GM19238 (cell line): Measurements from ENCODE around the gene SLBP.

ENCODE experiments used
- DNase-seq: peaks from one replicate; pipeline ENCODE4 v3.0.0; 2011; ENCODE audit warnings: low spot score; ENCODE audit not compliant: insufficient read length

The SLBP gene

GRCh38 chr4:1727117-1728031 is 15.3 kb upstream of the SLBP start:
- no peak for DNase-seq

GRCh38 chr4:1726146-1726934 is 14.2 kb upstream of the SLBP start:
- DNase-seq = peak; percentile 74

- DNase-seq = no peak
Measured at GRCh38 chr4:1725521-1725920, 13.4 kb upstream of the SLBP start.

GRCh38 chr4:1723131-1723801 is 11.1 kb upstream of the SLBP start:
- no peak for DNase-seq

- no peak for DNase-seq
Measured at GRCh38 chr4:1722551-1723118, 10.5 kb upstream of the SLBP start.

GRCh38 chr4:1721666-1722550 is 9.8 kb upstream of the SLBP start:
- DNase-seq = no peak

- peak; percentile 99 for DNase-seq
Measured at GRCh38 chr4:1721003-1721665, 9.0 kb upstream of the SLBP start, which contains the start of the genes TACC3 and TMEM129. TSS of gene TACC3 (plus strand) at chr4:1721521. CDS start at chr4:1723422, 1,901 bp downstream. TSS of gene TMEM129 (minus strand) at chr4:1721323. CDS start at chr4:1720837, 486 bp downstream.

- peak; percentile 58 for DNase-seq
Measured at GRCh38 chr4:1720163-1720983, 8.3 kb upstream of the SLBP start.

- no peak for DNase-seq
Measured at GRCh38 chr4:1718095-1718850, 6.2 kb upstream of the SLBP start.

- no peak for DNase-seq
Measured at GRCh38 chr4:1717129-1718094, 5.3 kb upstream of the SLBP start.

- no peak for DNase-seq
Measured at GRCh38 chr4:1716065-1716945, 4.2 kb upstream of the SLBP start.

GRCh38 chr4:1715002-1715758 is 3.1 kb upstream of the SLBP start:
- no peak for DNase-seq

GRCh38 chr4:1714303-1715001 is 2.3 kb upstream of the SLBP start:
- no peak for DNase-seq

GRCh38 chr4:1713003-1713851 is 1.1 kb upstream of the SLBP start:
- no peak for DNase-seq
